OCI-LY3 (cell line): ENCODE results near the gene CYP1B1.

ENCODE experiments used
- CTCF ChIP-seq: fragments of 200-600, 300-600 bp; sonication (generic); IDR thresholded peaks from 2 replicates; pipeline ENCODE4 v1.5.1; 2014; ENCODE audit warnings: antibody characterized with exemption, low read length, low read depth
- EZH2phosphoT487 ChIP-seq: fragments of 200-600 bp; shearing (Covaris generic); IDR thresholded peaks from 2 replicates; pipeline ENCODE4 v1.6.1; 2018; ENCODE audit warnings: antibody characterized with exemption, mixed run types, low read depth

GRCh38 chr2:38109732-38110181 is 33.8 kb upstream of the CYP1B1 start:
- TF ChIP-seq CTCF (no peak), EZH2phosphoT487 (no peak)
